HG03196 (cell line): ENCODE results near the gene PPP1CB.
A peak's percentile ranks its signal among the peaks of the same experiment; 100 is the strongest.
"Not testable (repeated sequence)": the region's sequence is repeated elsewhere in the genome, so short reads cannot be mapped to it uniquely, and the experiment has no call there.

Experiments used
- ATAC-seq: cut with Tn5 transposase; IDR thresholded peaks from one replicate; pipeline ENCODE4 v1.9.1; 2021; ENCODE audit not compliant: unreplicated experiment

The PPP1CB gene

GRCh38 chr2:28772351-28772750 is 20.7 kb downstream of the PPP1CB start:
- ATAC-seq = no peak

DNA sequence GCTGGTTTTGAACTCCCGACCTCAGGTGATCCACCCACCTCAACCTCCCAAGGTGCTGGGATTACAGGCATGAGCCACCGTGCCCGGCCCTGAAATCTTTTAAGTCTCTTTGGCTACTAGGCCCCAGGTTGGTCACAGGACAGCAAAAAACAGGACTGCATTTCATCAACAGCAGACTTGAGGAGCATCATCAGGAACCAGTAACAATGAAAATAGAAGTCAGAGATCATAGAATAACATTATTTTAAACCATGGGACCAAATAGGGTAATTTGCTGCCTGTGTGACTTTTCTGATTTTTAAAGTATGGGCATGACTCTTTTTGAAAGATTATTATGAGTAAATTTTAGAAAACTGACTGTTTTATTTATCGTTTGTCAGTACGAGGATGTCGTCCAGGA is 24.8 kb downstream of the PPP1CB start:
- ATAC-seq = no peak

- ATAC-seq = no peak
Measured at GRCh38 chr2:28778392-28778791, 26.8 kb downstream of the PPP1CB start.

GRCh38 chr2:28779001-28779400 is 27.4 kb downstream of the PPP1CB start:
- ATAC-seq = no peak

DNA sequence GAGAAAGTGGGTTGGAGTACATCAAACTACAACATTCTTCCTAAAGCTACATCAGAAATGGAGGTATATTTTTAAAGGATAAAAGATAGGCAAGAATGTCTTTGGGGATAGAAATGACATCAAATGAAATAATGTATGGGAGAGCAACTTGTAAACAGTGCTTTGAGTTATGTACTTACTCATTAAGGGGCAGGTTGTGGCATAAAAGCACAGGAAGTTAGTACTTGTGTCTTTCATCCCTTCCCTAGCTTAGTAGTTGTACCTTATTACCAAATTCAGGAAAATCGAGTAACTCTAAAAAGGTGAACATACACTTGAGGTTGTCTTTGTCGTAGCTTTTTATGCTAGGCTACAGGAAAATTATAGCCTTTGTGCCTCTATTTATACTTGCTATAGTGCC is 28.9 kb downstream of the PPP1CB start:
- ATAC-seq = no peak

- no peak for ATAC-seq
Measured at GRCh38 chr2:28782423-28782822, 30.8 kb downstream of the PPP1CB start.

- ATAC-seq = not testable (repeated sequence)
Measured at GRCh38 chr2:28784570-28784969, 32.9 kb downstream of the PPP1CB start.

GRCh38 chr2:28796620-28797019 is 45.0 kb downstream of the PPP1CB start:
- ATAC-seq = no peak

DNA sequence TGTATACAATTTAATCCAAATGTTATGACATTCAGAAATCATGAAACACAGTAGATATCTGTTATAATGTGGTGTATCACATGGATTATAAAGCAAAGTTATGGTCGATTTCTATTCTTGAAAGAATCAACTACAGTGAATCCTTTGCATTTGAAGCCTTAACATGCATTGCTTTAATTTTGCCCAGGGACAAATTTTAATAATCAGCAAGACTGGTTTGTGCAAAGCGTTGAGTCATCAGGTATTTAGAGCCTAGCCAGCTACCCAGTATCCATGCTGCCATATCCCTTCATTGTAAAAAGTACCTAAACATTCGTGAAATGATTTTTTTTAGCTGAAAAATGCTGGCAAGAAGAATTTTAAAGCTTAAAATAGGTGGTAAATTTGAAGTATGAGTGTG is 50.1 kb downstream of the PPP1CB start:
- ATAC-seq = no peak

GRCh38 chr2:28802975-28803429 is 51.4 kb downstream of the PPP1CB start:
- ATAC-seq = no peak

DNA sequence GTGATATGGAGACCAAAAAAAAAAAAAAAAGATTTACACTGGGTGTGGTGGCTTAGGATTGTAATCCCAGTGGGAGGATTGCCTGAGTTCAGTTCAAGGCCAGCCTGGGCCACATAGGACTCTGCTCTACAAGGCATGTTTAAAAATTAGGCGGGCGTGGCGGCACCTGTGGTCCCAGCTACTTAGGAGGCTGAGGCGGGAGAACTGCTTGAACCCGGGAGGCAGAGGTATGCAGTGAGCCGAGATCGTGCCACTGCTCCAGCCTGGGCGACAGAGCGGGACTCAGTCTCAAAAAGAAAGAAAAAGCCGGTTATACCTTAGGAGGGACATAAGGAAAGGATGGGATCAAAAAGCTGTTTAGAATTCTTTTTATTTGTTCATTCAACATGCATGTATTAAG is 58.3 kb downstream of the PPP1CB start:
- ATAC-seq = no peak

DNA sequence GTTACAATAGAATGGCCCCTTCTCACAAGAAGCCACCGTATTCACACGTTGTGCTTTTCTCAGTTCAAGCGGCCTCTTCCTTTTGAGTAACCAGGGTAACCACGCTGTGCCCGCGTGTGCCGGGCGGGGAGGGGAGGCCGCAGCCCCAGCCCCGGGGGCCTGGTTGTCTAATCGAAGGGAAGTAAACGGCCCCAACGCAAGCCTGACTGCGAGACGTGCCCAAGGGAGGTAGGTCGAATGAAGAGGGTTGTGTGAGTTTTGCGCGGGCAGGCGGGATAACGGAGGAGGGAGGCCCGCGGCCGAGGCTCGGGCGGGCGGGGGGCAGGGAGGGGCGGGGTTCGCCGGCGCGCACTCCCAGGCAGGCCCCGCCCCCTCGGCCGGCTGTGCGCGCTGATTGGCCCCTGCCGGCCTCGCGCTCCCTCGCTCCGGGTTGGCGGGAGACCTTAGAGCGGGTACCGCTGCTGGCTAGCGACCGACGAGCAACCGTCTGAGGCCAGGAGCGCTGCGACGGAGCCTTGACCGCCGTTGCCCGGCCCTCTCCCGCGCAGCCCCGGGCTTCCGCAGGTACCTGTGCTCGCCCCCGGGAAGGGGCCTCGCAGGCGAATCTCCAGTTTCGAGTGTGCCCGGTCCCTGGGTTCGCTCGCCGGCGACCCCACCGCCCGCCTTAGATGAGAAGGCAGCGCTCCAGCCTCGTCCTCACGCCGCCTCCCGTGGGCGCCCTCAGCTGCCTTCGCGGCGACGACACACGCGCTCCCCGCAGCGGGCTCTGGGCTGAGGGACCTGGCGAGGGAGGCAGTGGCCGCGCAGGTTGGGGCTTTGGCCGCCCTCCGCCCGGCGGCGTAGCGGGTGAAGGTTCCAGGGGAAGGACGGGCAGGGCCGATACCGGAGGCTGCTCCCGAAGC is 59.0 kb downstream of the PPP1CB start, which contains the start of gene SPDYA:
SPDYA (plus strand) TSS at position 451 of the 902 bp plus-strand sequence. CDS start 5,181 bp downstream, outside the sequence.
- peak; percentile 78 for ATAC-seq

GRCh38 chr2:28818053-28818452 is 66.4 kb downstream of the PPP1CB start:
- no peak for ATAC-seq

DNA sequence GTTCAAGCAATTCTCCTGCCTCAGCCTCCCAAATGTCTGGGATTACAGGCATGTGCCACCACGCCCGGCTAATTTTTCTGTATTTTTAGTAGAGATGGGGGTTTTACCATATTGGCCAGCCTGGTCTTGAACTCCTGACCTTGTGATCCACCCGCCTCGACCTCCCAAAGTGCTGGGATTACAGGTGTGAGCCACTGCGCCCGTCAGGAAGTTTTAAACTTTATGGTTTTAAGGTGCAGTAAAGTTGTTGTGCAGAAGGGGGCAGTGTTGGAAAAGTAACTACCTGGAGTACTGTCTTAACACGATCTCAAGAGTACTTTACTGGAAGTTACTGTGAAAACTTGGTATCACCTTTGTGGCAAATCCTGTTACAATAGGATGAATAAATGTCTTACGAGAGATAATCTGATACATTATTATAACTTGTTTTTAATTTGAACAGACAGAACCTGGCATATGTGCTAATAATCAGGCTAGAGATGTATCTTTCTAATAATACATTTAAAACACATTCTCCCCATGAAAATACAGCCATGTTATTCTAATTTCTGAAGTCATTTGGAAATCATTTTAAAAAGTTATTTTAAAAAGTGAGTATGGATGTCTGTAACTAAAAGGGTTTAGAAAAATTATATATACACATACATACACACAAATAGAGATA is 69.8 kb downstream of the PPP1CB start:
- no peak for ATAC-seq

- no peak for ATAC-seq
Measured at GRCh38 chr2:28822036-28822435, 70.4 kb downstream of the PPP1CB start.

GRCh38 chr2:28824207-28824606 is 72.6 kb downstream of the PPP1CB start:
- no peak for ATAC-seq

GRCh38 chr2:28824870-28825269 is 73.2 kb downstream of the PPP1CB start:
- no peak for ATAC-seq

GRCh38 chr2:28828382-28828781 is 76.8 kb downstream of the PPP1CB start:
- no peak for ATAC-seq

- ATAC-seq = no peak
Measured at GRCh38 chr2:28833740-28834470, 82.3 kb downstream of the PPP1CB start.

DNA sequence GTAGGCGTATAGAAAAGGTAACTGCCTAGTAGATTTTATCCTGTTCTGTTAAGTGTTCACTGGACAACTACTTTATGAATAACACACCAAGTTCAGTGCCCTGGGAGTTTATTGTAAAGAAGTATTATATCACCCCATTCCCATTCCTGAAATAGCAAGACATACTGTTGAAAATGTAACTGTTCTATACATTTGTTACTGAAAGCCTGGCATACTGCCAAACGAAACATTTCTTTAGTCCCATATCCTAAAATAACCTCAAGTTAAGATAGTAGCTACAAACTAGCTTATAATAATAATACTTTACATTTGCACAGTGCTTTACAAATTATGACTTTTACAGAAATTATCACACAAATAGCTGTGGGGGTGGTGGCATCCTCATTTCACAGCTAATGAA is 84.2 kb downstream of the PPP1CB start:
- no peak for ATAC-seq

DNA sequence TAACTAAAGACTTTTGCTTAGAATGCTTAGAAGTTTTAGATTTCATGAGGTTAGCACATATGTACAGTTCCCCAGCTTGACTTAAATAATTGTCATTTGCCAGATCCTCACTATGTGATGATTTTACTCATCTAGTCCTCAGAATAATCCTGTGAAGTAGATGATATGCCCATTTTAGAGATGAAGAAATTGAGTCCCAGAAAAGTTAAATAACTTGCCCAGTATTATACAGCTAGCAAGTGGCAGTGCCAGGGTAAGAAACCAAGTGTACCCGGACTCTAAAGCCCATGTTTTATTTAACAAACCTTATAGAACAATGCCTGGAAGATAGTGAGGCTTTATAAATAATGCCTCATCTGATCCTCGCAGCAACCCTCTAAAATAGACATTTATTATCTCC is 87.3 kb downstream of the PPP1CB start:
- ATAC-seq = no peak
